SW480 (cell line): ENCODE data around the gene GVQW3.
"Not testable (repeated sequence)": the region's sequence is repeated elsewhere in the genome, so short reads cannot be mapped to it uniquely, and the experiment has no call there.

Experiments
- DNase-seq: peaks from one replicate; pipeline ENCODE4 v3.0.0-alpha.2; 2016; ENCODE audit warnings: low spot score

GVQW3 gene

GRCh38 chr11:76388408-76388807 lies 7.3 kb downstream of the GVQW3 start:
- DNase-seq: no peak

DNA sequence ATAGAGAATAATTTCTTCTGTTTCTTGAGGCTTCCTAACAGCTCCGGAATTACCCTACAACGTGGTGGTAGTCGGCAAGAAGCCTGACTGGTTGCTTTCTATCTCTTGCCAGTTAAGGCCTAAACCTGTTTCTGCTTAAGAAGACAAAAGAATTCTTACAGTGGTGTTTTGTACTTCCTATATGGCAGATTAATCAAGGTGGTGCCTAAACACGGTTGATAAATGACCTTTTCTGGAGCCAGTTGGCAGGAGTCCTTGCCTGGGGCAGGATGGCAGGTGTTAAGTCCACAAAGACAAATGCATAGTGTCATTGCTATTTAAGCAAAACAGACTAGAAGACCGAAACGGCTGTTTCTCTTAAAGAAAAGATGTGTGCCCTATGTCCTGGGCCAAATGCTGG lies 9.9 kb downstream of the GVQW3 start:
- no peak for DNase-seq

DNA sequence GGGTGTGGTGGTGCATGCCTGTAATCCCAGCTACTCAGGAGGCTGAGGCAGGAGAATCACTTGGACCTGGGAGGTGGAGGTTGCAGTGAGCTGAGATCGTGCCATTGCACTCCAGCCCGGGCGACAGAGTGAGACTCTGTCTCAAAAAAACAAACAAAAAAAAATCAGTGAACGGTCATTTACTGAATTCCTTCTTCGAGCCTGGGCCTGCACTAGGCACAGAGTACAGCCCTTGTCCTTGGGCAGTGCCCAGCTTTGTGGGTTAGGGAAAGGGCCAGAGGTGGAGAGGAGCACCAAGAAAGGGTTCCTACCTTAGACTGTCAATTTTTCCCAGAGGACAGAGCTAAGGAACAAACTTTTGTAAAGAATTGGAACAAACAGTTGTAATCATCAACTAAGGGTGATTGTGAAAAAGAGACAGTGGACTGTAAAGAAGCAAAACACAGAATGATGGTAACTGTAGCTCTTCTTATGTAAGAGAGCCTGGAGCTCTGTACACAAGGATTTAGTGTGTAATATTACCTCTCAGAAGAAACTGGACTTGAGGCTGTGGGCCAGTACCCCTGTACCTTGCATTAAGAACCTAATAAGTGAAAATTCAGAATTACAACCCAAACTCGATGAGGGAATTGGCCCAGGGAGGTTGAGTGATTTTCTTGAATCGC lies 10.8 kb downstream of the GVQW3 start:
- no peak for DNase-seq

DNA sequence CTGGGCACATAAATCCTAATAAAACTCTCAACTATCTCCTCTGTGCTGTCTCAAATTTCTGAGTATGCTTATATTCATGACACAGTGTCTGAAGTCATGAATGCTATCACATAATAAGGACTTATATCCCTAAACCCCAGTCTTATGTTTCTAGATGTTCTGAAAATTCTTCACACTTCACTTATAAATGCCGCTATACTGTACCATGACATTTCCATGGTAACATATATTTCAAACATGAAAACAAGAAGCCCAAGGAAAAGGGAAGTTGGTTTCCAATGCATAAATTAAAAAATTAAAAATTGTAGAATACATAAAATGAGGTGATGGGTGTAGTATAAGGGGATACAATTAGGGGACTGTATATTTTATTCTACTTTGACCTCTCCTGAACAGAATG lies 11.7 kb downstream of the GVQW3 start:
- DNase-seq: no peak

- no peak for DNase-seq
These were observed 13.3 kb downstream of the GVQW3 start for GRCh38 chr11:76394411-76394810.

GRCh38 chr11:76395296-76395695 lies 14.2 kb downstream of the GVQW3 start:
- no peak for DNase-seq

DNA sequence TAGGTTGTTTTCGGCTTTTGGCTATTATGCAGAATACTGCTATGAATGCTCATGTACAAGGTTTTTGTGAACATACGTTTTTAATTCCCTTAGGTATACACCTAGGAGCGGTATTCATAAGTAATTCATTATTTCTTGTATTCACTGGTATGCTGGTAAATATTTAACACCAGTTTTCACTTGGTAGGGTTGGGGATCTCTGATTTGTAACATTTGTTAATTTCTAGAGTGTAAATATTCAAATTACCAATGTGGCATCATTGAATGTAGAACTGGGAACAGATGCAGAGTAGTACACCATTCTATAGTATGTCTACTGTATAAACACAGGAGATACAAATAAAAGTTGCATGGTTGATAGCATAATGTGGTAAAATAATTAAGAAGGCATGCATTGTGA lies 16.3 kb downstream of the GVQW3 start:
- DNase-seq: no peak

GRCh38 chr11:76400967-76401366 lies 19.8 kb downstream of the GVQW3 start:
- no peak for DNase-seq

DNA sequence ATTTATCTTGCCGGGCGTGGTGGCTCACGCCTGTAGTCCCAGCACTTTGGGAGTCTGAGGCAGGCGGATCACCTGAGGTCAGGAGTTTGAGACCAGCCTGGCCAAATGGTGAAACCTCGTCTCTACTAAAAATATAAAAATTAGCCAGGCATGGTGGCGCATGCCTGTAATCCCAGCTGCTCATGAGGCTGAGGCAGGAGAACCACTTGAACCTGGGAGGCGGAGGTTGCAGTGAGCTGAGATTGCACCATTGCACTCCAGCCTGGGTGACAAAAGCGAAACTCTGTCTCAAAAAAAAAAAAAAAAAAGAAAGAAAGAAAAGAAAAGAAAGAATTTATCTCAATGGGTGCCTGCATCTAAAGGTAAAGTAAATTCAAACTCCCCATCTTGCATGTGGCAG lies 20.4 kb downstream of the GVQW3 start:
- DNase-seq: not testable (repeated sequence)

- no peak for DNase-seq
These were observed 25.2 kb downstream of the GVQW3 start for GRCh38 chr11:76406359-76406758.

DNA sequence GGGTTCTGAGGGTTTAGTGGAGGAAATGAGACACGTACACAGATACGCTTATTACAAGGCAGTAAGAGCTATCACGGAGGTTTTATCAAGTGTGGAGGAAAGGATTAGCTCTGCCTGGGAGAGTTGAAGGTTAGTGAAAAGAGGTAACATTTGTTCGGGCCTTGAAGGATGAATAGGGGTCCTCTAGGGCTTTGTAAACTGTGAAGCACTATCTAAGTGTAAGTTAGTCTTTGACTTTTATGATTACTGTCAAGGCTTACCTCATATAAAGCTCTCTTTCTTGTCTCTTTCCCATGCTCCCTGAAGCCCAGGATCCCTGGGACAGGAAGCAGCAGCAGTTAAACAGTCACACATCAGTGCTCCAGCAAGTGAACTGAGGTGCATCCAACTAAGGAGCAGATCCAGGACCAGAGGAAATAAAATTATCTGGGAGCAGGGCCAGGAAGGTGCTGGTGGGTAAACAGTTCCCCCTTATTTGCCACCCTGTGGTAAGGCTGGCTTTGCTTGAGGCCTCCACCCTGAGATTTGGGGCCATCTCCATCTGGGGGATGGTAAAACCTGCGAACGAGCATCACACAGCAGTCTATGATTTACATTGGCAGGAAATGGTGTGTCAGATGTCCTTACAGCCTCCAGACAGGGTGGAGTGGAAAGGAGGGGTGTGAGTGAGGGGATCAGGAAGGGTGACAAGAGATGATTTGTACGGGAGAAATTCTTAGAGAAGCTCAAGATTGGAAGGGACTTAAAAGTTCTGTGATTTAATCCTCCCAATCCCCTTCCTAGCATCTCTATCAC lies 27.2 kb downstream of the GVQW3 start:
- no peak for DNase-seq

DNA sequence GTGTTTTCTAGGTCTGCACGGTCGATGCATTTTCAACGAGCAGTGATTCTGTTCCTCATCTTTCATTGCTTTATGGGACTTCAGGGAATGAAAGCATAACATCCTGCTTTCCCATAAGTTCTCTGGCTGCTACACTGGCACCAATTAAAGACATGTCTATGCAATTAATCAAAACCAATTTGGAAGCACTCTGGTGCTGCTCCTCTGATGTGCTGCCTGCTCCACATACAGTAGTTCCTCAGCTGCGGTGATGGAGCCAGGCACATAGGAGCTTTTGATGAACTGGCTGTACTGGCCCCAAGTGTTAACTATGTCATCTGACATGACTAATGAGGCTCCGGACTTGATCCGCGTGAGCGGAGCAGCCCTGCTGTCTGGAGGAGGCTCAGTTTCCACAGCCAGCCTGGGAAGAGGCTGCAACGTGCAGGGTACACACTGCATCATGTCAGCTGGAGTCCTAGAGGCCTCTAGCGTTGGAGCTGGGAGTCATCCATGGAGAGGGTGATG lies 29.8 kb downstream of the GVQW3 start:
- no peak for DNase-seq

DNA sequence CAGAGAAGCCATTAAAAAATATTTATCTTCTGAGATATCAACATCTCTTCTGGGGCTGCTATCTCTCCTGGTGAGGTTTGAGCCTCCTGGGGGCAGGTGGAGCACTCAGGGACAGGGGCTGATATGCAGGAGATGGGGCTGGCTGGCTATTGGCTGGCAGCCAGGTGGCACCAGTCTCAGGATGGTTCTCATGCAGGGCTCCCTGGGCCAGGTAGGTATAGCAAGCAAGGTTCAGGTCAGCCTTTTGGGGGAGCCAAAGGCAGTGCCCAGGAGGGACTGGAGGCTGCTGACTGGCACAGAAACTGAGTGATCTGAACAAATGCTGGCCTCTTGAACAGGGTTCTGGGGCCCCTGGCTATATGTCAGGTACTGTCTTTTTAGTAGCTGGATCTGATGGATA lies 34.0 kb downstream of the GVQW3 start:
- DNase-seq: no peak

- DNase-seq: peak; percentile 32
These were observed 38.8 kb downstream of the GVQW3 start for GRCh38 chr11:76419896-76420295.

- DNase-seq: no peak
These were observed 43.3 kb downstream of the GVQW3 start for GRCh38 chr11:76424379-76424778.

- DNase-seq: no peak
These were observed 43.8 kb downstream of the GVQW3 start for GRCh38 chr11:76424891-76425290.

DNA sequence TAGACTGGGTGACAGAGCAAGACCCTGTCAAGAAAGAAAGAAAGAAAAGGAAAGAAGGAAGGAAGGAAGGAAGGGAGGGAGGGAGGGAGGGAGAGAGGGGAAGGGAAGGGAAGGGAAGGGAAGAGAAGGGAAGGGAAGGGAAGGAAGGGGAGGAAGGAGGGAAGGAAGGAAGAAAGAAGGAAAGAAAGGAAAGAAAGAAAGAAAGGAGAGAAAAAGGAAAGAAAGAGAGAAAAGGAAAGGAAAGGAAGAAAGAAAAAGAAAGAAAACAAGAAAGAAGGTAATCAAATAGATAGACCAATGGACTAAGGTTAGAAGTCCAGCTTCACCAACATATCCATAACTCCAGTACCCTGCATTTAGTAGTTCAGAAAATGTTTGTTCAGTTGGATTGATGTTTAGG lies 45.5 kb downstream of the GVQW3 start:
- DNase-seq: no peak

DNA sequence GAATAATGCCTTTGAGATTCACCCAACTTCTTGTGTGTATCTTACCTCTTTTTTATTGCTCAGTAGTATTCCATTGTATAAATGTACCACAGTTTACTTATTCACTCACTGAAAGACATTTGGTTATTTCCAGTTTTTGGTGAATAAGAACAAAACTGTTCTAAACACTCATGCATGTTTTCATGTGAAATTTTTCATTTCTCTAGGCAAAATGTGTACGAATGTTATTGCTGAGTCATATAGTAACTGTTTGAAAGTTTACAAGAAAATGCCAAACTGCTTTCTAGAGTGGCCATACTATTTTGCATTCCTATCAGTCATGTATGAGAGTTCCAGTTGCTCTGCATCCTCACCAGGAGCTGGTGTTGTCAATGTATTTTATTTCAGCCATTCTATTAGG lies 54.9 kb downstream of the GVQW3 start:
- DNase-seq: no peak

- DNase-seq: no peak
These were observed 62.3 kb downstream of the GVQW3 start for GRCh38 chr11:76443268-76443980.

- no peak for DNase-seq
These were observed 62.9 kb downstream of the GVQW3 start for GRCh38 chr11:76444065-76444383.

DNA sequence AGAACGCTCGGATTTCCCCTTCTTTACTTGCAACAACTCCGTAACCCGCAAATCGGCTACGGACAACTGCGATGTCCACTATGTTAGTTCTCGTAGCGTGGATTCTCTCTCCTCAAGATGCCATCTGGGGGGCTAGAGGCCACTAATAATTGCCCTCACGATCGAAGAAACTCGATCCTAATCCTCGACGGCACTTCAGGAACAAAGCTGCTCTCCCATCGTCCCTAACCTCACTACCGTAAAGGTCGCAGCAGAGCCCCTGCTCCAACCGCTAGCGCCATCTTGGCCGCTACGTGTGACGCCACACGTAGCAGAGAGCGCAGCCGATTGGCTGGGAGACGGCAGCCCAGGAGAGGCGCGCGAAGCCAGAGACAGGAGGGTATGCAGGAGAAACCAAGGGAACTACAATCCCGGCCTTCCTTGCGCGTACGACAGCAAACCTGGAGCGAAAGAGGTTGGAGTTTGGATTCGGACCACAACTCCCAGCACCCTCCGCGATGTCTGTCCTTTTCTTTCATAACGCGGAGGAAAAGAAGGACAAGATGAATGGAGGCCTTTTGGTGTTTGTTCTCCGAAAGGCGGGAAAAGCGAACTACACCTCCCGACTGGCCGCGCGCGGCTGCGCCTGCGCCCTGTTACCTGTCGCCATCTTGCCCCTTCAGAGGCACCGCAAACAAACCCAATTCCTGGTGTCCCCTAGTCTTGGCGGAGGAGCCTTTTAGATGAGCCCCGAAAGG lies 63.4 kb downstream of the GVQW3 start, which contains the start of gene EMSY:
Gene EMSY, plus strand, starts transcription at position 635 of the 737 bp plus-strand sequence. CDS start 1,921 bp downstream, outside the sequence.
- DNase-seq: peak; percentile 99
